Duodenal mucosa (tissue), 2 donors: ENCODE results near the gene CAPN14.

Experiments used
- H3K27ac ChIP-seq: one replicate; pipeline ENCODE4 v1.7.0; 2013; ENCODE audit warnings: low read depth, low read length
- H3K27me3 ChIP-seq, 2 donors: one replicate each; pipeline ENCODE4 v1.7.0; 2013; ENCODE audit warnings: low read length in 2 of 2, control low read depth in 1 of 2; ENCODE audit not compliant: insufficient read depth in 2 of 2, control insufficient read depth in 1 of 2
- H3K36me3 ChIP-seq, 2 donors: one replicate each; pipeline ENCODE4 v1.7.0; 2013; ENCODE audit warnings: low read length in 2 of 2, control low read depth in 1 of 2; ENCODE audit not compliant: insufficient read depth in 2 of 2, control insufficient read depth in 1 of 2
- H3K4me1 ChIP-seq, 2 donors: one replicate each; pipeline ENCODE4 v1.7.0; 2013; ENCODE audit warnings: low read length in 2 of 2, control low read depth in 1 of 2; ENCODE audit not compliant: insufficient read depth in 2 of 2, control insufficient read depth in 1 of 2
- H3K4me3 ChIP-seq, 2 donors: one replicate each; pipeline ENCODE4 v1.7.0; 2013; ENCODE audit warnings: low read length in 2 of 2, low read depth in 1 of 2
- H3K9ac ChIP-seq, 2 donors: one replicate each; pipeline ENCODE4 v1.7.0; 2013; ENCODE audit warnings: low read length in 2 of 2, low read depth in 1 of 2
- H3K9me3 ChIP-seq, 2 donors: one replicate each; pipeline ENCODE4 v1.7.0; 2013; ENCODE audit warnings: low read length in 2 of 2, control low read depth in 1 of 2; ENCODE audit not compliant: control insufficient read depth in 1 of 2

CAPN14 gene, protein sequence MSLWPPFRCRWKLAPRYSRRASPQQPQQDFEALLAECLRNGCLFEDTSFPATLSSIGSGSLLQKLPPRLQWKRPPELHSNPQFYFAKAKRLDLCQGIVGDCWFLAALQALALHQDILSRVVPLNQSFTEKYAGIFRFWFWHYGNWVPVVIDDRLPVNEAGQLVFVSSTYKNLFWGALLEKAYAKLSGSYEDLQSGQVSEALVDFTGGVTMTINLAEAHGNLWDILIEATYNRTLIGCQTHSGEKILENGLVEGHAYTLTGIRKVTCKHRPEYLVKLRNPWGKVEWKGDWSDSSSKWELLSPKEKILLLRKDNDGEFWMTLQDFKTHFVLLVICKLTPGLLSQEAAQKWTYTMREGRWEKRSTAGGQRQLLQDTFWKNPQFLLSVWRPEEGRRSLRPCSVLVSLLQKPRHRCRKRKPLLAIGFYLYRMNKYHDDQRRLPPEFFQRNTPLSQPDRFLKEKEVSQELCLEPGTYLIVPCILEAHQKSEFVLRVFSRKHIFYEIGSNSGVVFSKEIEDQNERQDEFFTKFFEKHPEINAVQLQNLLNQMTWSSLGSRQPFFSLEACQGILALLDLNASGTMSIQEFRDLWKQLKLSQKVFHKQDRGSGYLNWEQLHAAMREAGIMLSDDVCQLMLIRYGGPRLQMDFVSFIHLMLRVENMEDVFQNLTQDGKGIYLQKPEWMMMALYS

DNA sequence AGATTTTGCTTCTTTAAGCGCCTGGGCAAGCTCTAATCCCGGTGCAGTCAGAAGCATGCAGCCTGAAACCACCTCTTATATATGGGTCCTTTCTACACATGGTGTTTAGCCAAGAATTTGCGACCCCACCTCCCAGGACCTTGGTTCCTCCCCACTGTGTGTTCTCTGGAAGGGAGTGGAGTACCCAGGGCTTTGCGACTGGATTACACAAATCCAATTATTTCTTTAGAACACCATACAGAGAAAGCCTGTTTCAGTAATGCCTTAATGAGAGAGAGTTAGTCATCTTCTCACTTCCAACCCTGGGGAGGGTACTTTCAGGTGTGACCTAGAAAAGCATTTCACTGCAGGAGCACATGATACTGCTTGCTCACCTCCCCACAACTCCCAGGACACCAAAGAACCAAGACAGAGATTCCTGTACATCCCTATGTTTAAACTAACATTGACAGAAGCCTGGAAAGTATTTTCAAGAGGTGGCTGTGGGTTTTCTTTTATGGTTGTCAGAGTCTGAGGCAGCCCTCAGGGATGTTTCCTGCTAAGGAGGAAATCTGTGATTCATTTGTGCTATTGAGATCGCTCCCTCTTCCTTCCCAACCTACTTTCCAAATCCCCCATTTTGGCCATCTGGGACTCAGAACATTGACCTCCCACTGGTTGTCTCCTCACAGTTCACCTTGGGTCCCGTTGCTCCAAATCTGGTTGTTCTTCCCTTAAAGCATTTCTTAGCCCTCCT is at the start of gene CAPN14:
Gene CAPN14 (minus strand): TSS at position 51 of the 736 bp plus-strand sequence. CDS start 12,068 bp downstream, outside the sequence.
- no peaks in the 10 kb centered on the region for H3K36me3 ChIP-seq
- H3K4me1 ChIP-seq: peaks cover 8 to 9% of the 10 kb centered on the region in 2 donors
- H3K9ac ChIP-seq: no peak within 1 kb of the TSS
- H3K9me3 ChIP-seq: no peaks in the 10 kb centered on the region
- H3K27ac ChIP-seq: no peak within 1 kb of the TSS
- peaks cover 0 to 9% of the 10 kb centered on the region in 2 donors for H3K27me3 ChIP-seq
- H3K4me3 ChIP-seq: no peak within 1 kb of the TSS

GRCh38 chr2:31266804-31267203 is 49.5 kb upstream of the CAPN14 start:
- H3K27me3 ChIP-seq: no peaks in the 10 kb centered on the region
- no peaks in the 10 kb centered on the region for H3K36me3 ChIP-seq
- H3K4me1 ChIP-seq: no peaks in the 10 kb centered on the region
- H3K27ac ChIP-seq: no peak overlapping the region
- no peaks in the 10 kb centered on the region for H3K9me3 ChIP-seq
- no peak overlapping the region for H3K9ac ChIP-seq
- H3K4me3 ChIP-seq: no peak overlapping the region

- Histone ChIP-seq H3K9ac (no peak overlapping the region), H3K4me3 (no peak overlapping the region), H3K9me3 (no peaks in the 10 kb centered on the region), H3K27ac (no peak overlapping the region), H3K4me1 (no peaks in the 10 kb centered on the region), H3K36me3 (no peaks in the 10 kb centered on the region), H3K27me3 (no peaks in the 10 kb centered on the region)
Measured at GRCh38 chr2:31265234-31265633, 47.9 kb upstream of the CAPN14 start.

- Histone ChIP-seq H3K27ac (no peak overlapping the region), H3K4me3 (no peak overlapping the region), H3K36me3 (no peaks in the 10 kb centered on the region), H3K4me1 (no peaks in the 10 kb centered on the region), H3K27me3 (no peaks in the 10 kb centered on the region), H3K9me3 (no peaks in the 10 kb centered on the region), H3K9ac (no peak overlapping the region)
Measured at GRCh38 chr2:31263636-31264190, 46.4 kb upstream of the CAPN14 start.

GRCh38 chr2:31260870-31261269 is 43.6 kb upstream of the CAPN14 start:
- no peaks in the 10 kb centered on the region for H3K9me3 ChIP-seq
- no peaks in the 10 kb centered on the region for H3K4me1 ChIP-seq
- no peaks in the 10 kb centered on the region for H3K36me3 ChIP-seq
- no peak overlapping the region for H3K27ac ChIP-seq
- H3K9ac ChIP-seq: no peak overlapping the region
- H3K4me3 ChIP-seq: no peak overlapping the region
- no peaks in the 10 kb centered on the region for H3K27me3 ChIP-seq

DNA sequence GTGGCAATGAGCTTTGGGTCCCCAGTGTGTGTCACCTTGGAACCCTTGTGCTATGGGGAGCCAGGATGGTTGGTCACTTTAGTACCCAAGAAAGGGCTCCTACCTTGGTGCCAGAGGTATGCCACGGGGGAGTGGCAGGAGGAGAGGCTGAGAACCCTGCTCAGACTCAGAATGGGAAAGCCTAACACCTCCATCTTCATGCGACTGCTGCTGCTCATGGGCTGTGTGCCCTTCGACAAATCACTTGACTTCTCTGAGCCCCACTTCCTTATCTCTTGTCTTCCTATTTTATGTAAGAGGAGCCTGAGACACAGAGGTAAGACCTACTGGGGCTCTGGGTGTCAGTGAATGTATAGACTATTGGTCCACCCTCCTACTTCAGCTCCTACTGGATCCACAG is 41.8 kb upstream of the CAPN14 start:
- no peak overlapping the region for H3K4me3 ChIP-seq
- H3K36me3 ChIP-seq: no peaks in the 10 kb centered on the region
- no peaks in the 10 kb centered on the region for H3K27me3 ChIP-seq
- no peaks in the 10 kb centered on the region for H3K4me1 ChIP-seq
- H3K27ac ChIP-seq: no peak overlapping the region
- no peaks in the 10 kb centered on the region for H3K9me3 ChIP-seq
- H3K9ac ChIP-seq: no peak overlapping the region

GRCh38 chr2:31258351-31258750 is 41.0 kb upstream of the CAPN14 start:
- H3K4me1 ChIP-seq: no peaks in the 10 kb centered on the region
- no peak overlapping the region for H3K4me3 ChIP-seq
- H3K9me3 ChIP-seq: no peaks in the 10 kb centered on the region
- no peaks in the 10 kb centered on the region for H3K27me3 ChIP-seq
- no peak overlapping the region for H3K27ac ChIP-seq
- H3K9ac ChIP-seq: no peak overlapping the region
- no peaks in the 10 kb centered on the region for H3K36me3 ChIP-seq

DNA sequence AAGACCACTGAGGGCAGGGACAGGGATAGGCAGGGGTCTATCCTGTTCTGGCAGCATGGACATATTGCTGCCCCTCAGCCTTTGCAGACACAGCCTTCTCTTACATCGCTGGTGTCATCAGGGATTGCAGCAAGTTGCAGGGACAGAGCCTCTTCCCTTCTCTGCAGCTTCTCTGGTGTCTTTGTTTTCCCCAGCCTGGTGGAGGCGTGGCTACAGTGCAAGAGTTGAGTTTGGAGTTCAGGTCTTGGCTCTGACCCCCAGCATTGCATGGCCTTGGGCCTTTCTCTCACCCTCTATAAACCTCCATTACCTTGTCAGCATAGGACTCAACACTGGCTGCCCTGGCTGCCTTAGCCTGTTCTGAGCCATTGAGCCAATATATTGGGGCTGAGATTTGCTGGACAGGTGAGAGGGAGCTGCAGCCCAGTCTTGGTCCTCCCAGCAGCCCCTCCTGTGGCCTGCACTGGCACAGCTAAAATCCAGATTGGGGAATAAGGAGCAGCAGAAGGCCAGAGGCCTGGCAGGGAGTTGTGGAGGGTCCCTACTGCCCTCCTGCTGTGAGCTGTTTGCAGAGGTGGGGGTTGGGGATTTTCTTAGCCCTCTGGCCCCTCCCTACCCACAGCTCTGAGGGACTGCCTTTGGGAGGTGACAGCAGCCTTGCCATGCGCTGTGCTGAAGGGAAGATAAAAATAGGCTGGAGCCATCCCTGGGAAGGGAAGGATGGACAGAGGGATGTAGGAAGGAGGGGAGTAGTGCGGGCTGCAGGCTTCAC is 39.5 kb upstream of the CAPN14 start:
- Histone ChIP-seq H3K4me3 (no peak overlapping the region), H3K9me3 (no peaks in the 10 kb centered on the region), H3K9ac (no peak overlapping the region), H3K27ac (no peak overlapping the region), H3K36me3 (no peaks in the 10 kb centered on the region), H3K27me3 (no peaks in the 10 kb centered on the region), H3K4me1 (no peaks in the 10 kb centered on the region)

DNA sequence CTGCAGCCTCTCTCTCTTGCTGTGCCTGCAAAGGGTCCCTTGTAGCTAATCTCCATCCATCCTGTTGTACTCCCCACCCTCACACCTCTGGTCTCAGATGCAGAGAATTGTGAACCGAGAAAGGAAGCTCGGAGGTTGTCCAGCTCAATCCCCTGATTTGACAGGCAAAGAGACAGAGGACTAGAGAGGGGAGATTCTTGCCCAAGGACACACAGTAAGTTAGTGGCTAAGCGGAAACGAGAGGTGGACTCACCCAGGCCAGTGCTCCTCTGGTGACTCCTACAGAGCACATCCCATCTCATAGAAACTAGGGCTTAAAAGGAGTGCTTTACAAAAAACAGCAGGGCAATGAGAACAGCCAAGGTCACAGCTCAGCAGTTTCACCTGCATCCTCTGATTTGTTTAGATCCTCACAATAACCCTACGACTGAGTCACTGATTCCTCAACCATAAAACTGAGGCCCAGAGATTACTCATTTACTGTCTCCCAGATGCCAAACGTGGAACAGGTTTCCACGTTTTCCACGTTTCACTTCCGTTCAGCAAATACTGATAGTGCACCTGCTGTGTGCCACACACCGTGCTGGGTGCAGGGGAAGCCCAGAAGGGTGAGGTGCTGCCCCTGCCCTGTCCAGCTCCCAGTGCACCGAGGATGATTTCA is 38.7 kb upstream of the CAPN14 start:
- Histone ChIP-seq H3K36me3 (no peaks in the 10 kb centered on the region), H3K27ac (no peak overlapping the region), H3K9ac (no peak overlapping the region), H3K4me1 (no peaks in the 10 kb centered on the region), H3K27me3 (no peaks in the 10 kb centered on the region), H3K9me3 (no peaks in the 10 kb centered on the region), H3K4me3 (no peak overlapping the region)
